SK-N-SH treated with all-trans-retinoic acid at 6 μM for 48 hours (cell line): ENCODE measurements around the gene ALDOA.

Experiments
- PPARA ChIP-seq: fragments of 250-450 bp; sonication (Bioruptor Pico); IDR thresholded peaks from 2 replicates; pipeline ENCODE4 v1.5.0; 2020; ENCODE audit warnings: mild to moderate bottlenecking, borderline replicate concordance
- SNAI2 ChIP-seq: fragments of 250-450 bp; sonication (Bioruptor Pico); IDR thresholded peaks from 2 replicates; pipeline ENCODE4 v1.5.0; 2020; ENCODE audit warnings: mild to moderate bottlenecking, moderate library complexity
- ZFP3 ChIP-seq: fragments of 250-450 bp; sonication (Bioruptor Pico); IDR thresholded peaks from 2 replicates; pipeline ENCODE4 v1.5.0; 2020; ENCODE audit warnings: mild to moderate bottlenecking, moderate library complexity
- ZFP30 ChIP-seq: fragments of 450-650 bp; formaldehyde crosslinking; IDR thresholded peaks from 2 replicates; pipeline ENCODE4 v1.5.0; 2022; ENCODE audit warnings: mild to moderate bottlenecking, moderate library complexity
- TF ChIP-seq, protein P1 (sequence below): fragments of 250-450 bp; sonication (Bioruptor Pico); IDR thresholded peaks from 2 replicates; pipeline ENCODE4 v1.8.0; 2020; ENCODE audit warnings: mild to moderate bottlenecking, moderate library complexity, borderline replicate concordance

DNA sequence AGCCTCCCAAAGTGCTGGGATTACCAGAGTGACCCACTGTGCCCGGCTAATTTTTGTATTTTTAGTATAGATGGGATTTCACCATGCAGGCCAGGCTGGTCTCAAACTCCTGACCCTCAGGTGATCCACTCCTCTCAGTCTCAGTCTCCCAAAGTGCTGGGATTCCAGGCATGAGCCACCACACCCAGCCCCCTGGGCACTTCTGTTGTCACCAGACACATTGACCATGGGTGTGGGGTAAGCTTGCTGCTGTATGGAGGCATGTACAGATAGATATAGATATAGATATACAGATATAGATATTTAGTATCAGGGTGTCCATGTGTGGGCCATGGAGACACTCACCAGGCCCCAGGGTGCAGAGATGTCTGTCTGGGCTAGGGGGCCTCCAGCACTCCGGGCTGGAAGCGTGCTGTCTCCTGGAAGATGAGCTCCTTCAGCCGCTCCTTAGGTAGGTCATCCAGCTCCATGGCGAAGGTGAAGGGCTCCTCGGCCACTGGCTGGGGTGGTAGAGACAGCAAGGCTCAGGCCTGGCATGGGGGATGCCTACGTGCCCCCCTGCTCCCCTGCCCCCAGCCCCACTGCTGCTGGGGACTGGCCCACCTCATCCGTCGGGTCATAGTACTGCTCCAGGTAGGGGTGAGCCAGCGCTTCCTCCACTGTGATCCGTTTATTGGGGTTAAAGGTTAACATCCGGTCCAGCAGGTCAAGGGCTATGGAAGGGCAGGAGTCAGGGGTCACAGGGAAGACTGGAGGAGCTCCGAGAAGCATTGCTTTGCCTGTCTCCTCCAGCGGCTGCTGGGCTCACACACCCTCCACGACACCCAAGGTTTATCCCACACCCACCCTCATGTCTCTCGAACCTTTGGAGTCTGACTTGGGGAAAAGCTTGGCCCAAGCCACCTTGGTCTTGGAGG, 51.0 kb downstream of the ALDOA start:
- no peak for TF ChIP-seq SNAI2 (CRISPR knock-in tag)
- TF ChIP-seq, protein P1, sequence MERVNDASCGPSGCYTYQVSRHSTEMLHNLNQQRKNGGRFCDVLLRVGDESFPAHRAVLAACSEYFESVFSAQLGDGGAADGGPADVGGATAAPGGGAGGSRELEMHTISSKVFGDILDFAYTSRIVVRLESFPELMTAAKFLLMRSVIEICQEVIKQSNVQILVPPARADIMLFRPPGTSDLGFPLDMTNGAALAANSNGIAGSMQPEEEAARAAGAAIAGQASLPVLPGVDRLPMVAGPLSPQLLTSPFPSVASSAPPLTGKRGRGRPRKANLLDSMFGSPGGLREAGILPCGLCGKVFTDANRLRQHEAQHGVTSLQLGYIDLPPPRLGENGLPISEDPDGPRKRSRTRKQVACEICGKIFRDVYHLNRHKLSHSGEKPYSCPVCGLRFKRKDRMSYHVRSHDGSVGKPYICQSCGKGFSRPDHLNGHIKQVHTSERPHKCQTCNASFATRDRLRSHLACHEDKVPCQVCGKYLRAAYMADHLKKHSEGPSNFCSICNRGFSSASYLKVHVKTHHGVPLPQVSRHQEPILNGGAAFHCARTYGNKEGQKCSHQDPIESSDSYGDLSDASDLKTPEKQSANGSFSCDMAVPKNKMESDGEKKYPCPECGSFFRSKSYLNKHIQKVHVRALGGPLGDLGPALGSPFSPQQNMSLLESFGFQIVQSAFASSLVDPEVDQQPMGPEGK (CRISPR knock-in tag), result no peak
- TF ChIP-seq ZFP3 (CRISPR knock-in tag), result no peak
- TF ChIP-seq ZFP30 (CRISPR knock-in tag), result no peak
- TF ChIP-seq PPARA, result no peak
